GM18520 (cell line): ENCODE data around the gene CDYL.

Source experiments
- ATAC-seq: cut with Tn5 transposase; IDR thresholded peaks from one replicate; pipeline ENCODE4 v1.9.1; 2021; ENCODE audit not compliant: unreplicated experiment

Gene CDYL

DNA sequence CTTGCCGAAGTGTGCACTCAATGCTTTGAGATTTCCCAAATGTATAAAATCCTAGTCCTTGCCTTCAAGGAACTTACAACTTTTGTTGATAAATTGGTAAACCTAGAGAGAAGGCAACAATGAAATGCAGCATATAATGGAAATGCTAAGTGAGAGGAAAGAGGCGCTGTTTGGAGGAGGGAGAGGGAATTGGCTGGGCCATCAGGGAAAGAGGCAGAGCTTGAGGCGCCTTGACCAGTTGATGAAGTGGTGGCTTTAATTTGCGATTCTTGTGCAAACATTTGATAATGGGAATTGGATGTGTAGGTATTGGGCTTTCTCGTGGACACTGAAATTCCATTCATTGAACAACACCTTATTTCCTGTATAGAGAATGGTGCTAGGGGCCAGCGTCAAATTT, 1.9 kb upstream of the CDYL start:
- ATAC-seq = no peak

GRCh38 chr6:4774715-4775493, 1.3 kb upstream of the CDYL start:
- ATAC-seq = no peak

- ATAC-seq = peak; percentile 32
Observed at GRCh38 chr6:4775494-4776130, 592 bp upstream of the CDYL start.

- no peak for ATAC-seq
Observed at GRCh38 chr6:4776493-4777393, 539 bp downstream of the CDYL start.

DNA sequence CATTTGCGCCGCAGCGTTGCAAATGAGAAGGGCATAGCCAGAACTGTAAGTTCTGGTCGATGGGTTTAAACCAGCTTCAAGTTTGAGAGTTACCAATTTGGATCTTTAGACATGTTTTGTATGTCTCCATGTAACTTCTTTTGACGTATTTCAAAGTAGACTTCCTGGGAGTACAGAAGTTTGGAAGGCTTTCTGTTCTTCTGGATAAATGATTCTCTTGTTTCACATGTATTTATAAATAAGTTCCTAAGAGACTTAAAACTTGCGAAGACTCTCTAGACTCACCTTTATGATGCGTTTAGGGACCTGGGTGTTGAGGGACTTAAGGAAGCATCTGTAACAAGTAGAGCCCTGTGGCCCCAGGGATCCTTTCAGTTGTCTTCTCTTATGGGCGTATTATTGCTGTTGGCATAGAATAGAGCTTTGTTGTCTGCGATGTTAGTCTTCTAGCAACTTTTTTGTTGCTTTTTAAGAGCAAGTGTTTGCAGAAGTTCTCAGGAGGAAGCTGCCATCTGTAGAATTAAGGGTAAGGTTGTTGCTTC, 1.3 kb downstream of the CDYL start:
- ATAC-seq = no peak

- ATAC-seq = no peak
Observed at GRCh38 chr6:4778086-4778485, 1.9 kb downstream of the CDYL start.

DNA sequence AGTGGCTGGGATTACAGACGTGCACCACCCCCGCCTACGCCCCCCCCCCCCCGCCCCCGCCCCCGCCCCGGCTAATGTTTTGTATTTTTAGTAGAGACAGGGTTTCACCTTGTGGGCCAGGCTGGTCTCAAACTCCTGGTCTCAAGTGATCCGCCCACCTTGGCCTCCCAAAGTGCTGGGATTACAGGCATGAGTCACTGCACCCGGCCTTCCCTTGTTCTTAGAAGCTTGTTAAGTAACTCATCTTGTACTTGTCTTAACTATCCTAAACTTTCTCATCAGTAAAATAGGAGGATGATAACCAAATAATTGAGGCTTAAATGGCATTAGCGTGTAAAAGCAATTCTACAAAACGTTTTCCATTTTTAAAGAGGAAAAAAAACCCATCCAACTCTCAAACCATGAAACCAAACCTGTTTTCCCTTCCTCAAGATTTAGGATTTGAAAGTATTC, 4.2 kb downstream of the CDYL start:
- no peak for ATAC-seq

- ATAC-seq = no peak
Observed at GRCh38 chr6:4781426-4781825, 5.2 kb downstream of the CDYL start.

DNA sequence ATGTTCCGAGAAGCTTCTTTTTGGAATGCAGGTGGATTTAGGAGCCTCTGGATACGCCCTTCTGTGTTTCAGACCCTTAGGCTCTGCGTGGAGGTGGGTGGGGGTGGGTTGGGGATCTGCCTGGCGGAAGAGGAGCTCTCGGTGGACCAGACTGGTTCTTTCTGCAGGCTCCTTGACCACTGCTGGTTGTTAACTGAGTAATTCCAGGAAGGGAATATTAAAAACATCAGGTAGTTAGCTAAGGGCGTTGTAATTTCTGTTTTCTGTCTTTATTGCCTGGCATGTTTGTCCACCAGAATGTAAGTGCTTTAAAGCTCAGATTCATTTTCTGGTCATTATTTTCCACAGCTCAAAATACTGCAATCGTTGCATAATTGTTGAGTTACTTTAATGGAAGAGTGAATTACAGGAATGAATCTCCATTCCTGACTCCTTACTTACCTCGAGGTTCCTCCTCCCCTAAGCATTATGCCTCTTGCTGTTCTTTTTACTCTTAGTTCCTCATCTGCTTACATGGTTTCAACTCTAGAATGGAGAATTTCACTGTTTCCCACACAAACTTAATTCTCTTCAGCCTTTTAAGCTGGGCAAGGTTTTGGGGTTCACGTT, 5.9 kb downstream of the CDYL start:
- ATAC-seq = no peak

DNA sequence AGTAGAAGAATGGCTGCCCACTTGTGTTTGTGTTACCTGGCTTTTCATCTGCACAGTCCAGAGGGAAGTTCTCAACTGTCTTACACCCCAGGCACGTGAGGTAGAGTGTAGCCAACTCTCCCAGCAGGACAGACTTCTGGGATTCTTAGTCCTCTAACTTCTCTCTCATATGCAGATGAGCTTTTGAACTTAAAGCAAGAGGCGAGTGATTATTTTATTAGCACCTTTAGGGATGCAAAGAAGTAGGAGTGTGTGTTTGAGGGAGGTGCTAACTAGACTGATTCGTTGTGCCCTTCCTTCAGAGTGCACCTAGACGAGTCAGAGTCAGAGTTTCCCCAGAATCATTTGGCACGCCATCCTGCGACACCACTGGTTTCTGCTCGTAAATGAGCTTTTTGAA, 10.8 kb downstream of the CDYL start:
- ATAC-seq = no peak

DNA sequence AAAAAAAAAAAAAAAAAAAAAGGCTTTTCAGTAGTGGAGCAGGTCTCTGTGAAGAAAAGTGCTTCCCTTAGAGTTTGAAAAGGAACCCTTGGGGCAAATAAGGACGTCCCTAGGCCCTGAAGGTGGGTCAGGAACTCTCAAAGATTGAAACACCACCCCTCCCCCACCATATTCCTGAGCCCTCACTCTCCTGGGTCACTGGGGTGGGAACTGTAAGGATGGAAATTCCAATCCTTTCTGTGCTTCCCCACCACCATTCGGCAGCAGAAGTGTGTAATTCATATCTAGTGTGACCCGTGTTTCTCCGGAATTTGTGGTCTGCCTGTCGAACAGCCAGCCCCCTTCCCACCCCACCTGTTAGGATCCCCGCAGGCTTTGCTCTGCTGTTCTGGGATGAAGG, 12.3 kb downstream of the CDYL start:
- no peak for ATAC-seq

GRCh38 chr6:4788953-4789584, 12.9 kb downstream of the CDYL start:
- ATAC-seq = no peak

GRCh38 chr6:4790158-4790899, 14.1 kb downstream of the CDYL start:
- no peak for ATAC-seq

DNA sequence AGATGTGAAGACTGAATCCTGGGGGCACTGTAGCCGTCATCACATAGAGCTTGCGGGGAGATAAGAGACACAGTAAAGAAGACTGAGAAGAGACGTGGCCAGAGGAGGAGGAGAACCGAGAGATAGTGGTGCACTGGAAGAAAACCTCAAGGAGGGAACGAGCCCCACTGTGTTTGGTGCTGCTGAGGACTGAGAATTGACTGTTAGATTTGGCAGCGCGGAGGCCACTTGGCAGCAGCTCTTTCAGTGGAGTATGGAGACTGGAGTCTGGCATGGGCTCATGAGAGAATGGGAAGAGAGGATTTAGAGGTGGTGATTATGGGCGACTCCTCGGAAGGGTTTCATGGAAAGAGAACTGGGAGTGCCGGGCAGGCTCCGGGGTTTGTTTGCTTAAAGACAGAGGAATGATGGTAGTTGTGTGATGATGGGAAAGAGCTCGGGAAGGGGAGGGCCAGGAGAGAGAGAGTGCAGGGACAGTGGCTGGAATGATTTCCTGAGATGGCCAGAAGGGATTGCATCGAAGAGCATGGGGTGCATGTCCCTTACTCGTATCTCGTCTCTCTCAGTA, 18.0 kb downstream of the CDYL start:
- ATAC-seq = no peak

DNA sequence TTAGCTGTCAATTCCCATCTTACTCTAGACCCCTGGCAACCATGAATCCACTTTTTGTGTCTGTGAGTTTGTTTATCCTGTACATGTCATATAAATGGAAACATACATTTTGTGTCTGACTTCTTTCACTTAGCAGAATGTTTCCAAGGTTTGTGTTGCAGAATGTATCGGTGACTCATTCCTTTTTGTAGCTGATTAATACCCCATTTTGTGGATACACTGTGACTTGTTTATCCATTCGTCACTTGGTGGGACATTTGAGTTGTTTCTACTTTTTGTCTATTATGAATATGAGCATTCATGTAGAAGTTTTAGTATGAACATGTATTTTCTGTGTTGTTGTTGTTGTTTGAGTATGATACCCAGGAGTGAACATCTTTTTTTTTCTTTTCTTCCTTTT, 21.4 kb downstream of the CDYL start:
- no peak for ATAC-seq

DNA sequence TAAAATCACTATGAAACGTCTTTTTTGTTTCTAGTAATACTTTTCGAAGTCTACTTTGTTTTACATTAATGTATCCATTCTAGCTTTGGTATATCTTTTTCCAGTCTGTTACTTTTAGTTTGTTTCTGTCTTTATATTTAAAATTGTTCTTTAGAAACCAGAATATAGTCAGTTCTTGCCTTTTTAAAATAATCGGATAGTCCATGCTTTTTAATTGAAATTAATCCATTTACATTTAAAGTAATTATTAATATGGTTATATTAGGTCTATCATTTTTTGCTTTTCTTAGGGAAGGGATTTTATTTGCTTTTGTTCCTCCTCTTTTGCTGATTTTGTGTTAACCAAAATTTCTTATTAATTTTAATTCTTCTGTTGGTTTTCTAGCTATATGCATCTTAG, 23.7 kb downstream of the CDYL start:
- no peak for ATAC-seq

GRCh38 chr6:4800662-4801061, 24.5 kb downstream of the CDYL start:
- no peak for ATAC-seq

DNA sequence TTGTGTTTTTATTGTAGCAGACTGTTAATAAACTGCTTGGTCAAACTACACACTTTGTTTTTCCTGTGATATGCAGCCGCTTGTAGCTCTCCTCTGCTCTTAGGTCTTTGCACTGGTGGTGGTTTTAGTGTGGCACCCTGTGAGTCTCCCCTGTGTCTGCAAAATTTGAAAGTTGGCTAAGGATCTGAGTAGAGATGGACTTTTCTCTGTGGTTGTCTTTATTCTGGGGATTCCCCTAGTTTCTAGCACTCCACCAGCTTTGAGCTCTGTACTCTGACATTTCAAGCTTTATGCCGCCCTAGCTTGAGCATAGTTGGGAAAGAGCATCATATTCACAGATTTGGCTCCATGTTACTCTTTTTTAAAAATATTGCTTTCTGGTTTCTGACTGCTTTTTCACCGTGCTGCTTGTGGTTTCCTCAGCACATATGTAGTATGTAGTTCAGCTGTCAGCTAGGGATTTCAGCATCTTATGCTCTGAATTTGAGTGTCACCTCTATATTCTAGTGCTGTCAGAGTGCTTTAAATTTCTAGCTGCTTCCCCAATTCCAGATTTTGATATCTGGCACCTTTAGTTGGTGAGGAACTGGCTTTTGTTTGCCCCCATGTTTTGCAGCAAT, 25.4 kb downstream of the CDYL start:
- peak; percentile 65 for ATAC-seq

DNA sequence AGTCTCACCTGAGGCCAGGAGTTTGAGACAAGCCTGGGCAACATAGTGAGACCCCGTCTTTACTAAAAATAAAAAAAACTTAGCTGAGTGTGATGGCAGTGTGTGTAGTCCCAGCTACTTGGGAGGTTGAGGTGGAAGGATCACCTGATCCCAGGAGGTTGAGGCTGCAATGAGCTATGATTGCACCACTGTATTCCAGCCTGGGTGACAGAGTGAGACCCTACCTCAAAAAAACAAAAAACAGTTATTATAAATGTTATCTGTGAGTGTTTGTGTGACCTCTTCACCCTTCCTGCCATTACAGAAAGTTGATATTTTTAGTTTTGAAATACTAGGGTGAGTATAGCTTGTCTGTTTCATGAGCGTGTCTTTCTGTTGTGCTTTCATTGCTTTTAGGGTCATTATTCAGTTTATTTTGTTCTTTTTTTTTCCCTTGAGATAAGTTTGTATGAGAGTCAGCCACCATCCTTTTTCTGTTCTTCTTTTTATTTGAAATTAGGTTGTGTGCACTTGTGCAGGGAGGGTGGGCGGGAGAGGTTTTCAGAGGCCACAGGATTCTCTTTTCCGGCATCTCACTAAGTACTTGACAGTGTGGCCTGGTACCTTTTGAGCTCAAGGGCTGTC, 26.2 kb downstream of the CDYL start:
- peak; percentile 37 for ATAC-seq
